ENCODE data around the gene CAV2.

DNA sequence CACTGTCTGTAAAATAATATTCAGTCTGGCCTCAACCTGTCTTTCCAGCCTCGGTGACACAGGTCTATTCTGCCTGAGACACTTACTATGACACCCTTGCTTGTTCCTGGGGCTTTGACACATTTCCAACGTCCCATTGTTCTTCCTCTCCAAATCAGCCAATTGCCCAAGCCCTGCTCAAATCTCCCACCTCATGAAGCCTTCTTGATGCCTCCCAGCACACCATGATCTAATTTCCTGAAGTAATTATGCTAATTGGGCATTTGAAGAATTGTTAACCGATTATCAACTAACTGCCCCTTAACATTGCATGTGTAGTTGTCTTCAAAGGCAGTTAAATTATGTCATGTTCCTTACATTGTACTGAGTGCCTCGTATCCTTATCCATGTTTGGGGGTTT lies 58.4 kb downstream of the CAV2 start:
- TF ChIP-seq POLR2A (IDR thresholded peaks at IDR 0.05), result no peak
- TF ChIP-seq CTCF (IDR thresholded peaks at IDR 0.05), result no peak
